ENCODE measurements around the gene OR5L1.

OR5L1 gene

DNA sequence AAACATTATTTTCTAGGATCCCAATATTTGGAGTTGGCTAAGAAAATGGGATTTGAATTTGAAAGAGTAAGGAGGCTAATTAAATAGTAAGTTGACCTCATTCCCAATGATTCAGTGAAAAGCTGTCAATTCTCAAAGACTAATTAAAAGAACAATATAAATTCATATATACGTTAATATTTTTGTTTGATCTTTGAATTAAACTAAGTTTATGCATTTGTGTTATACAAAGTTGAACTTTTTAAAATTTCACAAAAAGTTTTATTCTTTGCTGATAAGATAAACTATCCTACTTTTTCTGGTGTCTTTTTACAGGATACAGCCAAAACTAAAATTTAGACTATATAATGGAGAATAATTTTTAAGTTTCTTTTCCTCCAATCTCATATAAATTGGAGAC, at the start of gene OR5L1:
TSS of gene OR5L1 (plus strand) at position 301 of the 400 bp plus-strand sequence. CDS start 100 bp downstream, outside the sequence.
- DNase-seq = no peak

DNA sequence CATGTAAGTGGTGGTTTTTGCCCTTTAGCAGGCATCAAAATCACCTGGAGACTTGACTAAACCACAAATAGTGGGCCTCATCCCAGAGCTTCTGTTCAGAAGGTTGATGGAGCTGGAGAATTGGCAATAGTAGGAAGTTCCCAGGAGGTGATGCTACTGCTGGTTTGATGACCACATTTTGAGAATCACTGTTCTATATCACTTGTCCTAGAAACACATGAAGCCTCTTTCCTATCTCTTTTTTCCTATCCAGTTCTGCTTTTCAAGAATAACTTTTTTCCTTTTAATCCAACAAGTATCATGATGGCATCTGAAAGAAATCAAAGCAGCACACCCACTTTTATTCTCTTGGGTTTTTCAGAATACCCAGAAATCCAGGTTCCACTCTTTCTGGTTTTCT, 38.0 kb upstream of the OR5L1 start, which contains the start of gene OR5D13:
TSS of gene OR5D13 (plus strand) at position 301 of the 400 bp plus-strand sequence. CDS start at position 301, 0 bp downstream.
- no peak for DNase-seq

DNA sequence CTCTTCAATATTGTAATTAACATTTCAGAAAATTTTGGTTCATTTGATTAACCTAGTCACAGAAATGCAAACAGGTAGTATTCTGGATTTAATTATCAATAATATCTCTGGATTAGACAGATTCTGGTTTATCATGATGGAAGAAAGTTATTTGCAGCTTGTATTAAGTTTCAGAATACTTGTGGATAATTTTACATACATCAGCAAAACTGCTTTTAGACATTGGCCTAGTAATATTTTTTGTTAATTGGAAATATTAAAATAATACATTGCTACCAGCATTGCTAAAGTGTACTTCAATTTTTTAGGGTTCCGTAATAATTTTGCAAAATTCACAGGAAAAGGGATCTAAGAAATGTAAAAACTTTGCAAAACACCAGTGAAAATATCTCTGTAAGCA, 19.6 kb upstream of the OR5L1 start:
- DNase-seq = no peak

GRCh38 chr11:55793321-55793720, 17.8 kb upstream of the OR5L1 start:
- no peak for DNase-seq

DNA sequence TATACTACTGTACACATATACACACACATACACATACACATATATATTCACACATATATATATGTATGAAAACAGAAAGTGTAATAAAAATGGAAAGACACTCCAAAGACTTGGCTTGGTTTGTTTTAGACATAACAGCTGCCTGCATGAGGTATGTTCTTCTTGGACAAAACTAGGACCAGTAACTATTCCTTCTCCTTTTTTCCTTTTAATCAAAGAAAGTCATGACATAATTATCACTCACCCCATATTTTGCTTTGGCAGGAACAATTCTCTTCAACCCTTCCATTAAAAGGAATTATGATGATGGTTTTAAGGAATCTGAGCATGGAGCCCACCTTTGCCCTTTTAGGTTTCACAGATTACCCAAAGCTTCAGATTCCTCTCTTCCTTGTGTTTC, 15.9 kb upstream of the OR5L1 start, which contains the start of gene OR5D14:
TSS of gene OR5D14 (plus strand) at position 301 of the 400 bp plus-strand sequence. CDS start at position 301, 0 bp downstream.
- no peak for DNase-seq

- DNase-seq = no peak
These were observed 4.9 kb upstream of the OR5L1 start for GRCh38 chr11:55806248-55806647.

- DNase-seq = no peak
These were observed 8.2 kb downstream of the OR5L1 start, which contains the start of gene OR5D18 for GRCh38 chr11:55819330-55819729. OR5D18 (plus strand) TSS chr11:55819630; CDS start chr11:55819630, 0 bp downstream.

DNA sequence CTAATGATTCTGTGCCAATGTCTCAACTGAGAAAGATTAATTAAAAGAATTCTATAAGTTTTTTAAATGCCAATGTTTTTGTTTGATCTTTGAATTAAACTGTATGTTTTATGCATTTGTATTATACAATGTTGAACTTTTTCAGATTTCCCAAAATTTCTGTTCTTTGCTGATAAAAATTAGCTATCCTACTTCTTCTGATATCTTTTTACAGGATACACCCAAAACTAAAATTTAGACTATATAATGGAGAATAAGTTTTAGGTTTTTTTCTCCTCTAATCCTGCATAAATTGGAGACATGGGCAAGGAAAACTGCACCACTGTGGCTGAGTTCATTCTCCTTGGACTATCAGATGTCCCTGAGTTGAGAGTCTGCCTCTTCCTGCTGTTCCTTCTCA, 15.8 kb downstream of the OR5L1 start, which contains the start of gene OR5L2:
TSS of gene OR5L2 (plus strand) at position 301 of the 400 bp plus-strand sequence. CDS start at position 301, 0 bp downstream.
- no peak for DNase-seq

DNA sequence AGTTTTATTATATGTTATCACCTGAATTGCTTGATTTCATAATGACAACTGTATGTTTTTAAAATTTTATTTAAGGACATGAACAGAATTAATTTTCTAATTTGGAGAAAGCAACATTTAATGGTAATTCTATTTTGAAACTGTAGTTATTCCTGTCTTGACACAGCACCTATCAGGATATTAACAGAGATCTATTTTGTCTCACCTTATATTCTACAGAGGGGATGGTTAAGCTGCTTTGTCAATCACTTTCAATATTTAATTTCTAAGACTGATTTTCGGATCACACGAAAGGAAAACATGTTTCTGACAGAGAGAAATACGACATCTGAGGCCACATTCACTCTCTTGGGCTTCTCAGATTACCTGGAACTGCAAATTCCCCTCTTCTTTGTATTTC, 27.3 kb downstream of the OR5L1 start, which contains the start of gene OR5D16:
TSS of gene OR5D16 (plus strand) at position 301 of the 400 bp plus-strand sequence. CDS start at position 301, 0 bp downstream.
- DNase-seq = no peak

GRCh38 chr11:55847453-55847852, 36.3 kb downstream of the OR5L1 start:
- DNase-seq = no peak

GRCh38 chr11:55849037-55849436, 37.9 kb downstream of the OR5L1 start:
- DNase-seq = no peak

DNA sequence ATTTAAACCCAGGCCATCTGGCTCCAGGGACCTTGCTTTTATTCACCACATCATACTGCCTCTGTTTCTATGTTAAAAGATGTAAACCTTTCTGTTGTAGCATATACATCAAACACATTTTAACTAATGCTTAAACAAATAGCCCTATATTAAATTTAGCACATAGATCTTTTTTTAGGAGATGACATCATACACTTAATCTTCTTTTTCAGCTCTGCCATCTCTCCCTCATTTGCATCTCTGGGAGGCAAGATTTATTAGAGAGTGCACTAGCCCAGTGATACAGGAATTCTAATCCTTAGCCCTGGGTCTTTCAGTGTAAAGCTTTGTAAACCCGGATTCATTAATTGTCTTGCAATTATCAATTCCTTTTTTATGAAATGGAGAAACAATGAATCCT, 41.0 kb downstream of the OR5L1 start:
- no peak for DNase-seq

GRCh38 chr11:55854704-55855103, 43.5 kb downstream of the OR5L1 start:
- no peak for DNase-seq

All from amniotic stem cell (primary cell).